Fibroblast of lung (primary cell): ENCODE measurements around the gene KCNAB2. TPM values are rescaled to one million over a fixed set of nuclear protein-coding genes. Genes with fewer than 3 reads are reported as not detected.

ENCODE experiments used
- DNase-seq, 2 donors: peaks; one replicate each; pipeline versions ENCODE4 v3.0.0 to v3.0.0-alpha.2; 2010; ENCODE audit warnings: low read depth in 2 of 2
- H2AFZ ChIP-seq: 2 replicates; pipeline ENCODE4 v1.5.1; 2012; ENCODE audit warnings: low read length, control low read depth, inconsistent platforms
- H3K27ac ChIP-seq: 2 replicates; pipeline ENCODE4 v1.5.1; 2011; ENCODE audit warnings: low read length, control low read depth; ENCODE audit not compliant: insufficient read depth
- H3K27me3 ChIP-seq: 2 replicates; pipeline ENCODE4 v1.5.1; 2011; ENCODE audit warnings: mild to moderate bottlenecking, low read length; ENCODE audit not compliant: control insufficient read depth, insufficient read depth
- H3K36me3 ChIP-seq: 2 replicates; pipeline ENCODE4 v1.5.1; 2011; ENCODE audit warnings: low read length; ENCODE audit not compliant: control insufficient read depth, insufficient read depth
- H3K4me1 ChIP-seq: 2 replicates; pipeline ENCODE4 v1.5.1; 2011; ENCODE audit warnings: low read length; ENCODE audit not compliant: control insufficient read depth, insufficient read depth; ENCODE audit errors: extremely low read depth
- H3K4me2 ChIP-seq: 2 replicates; pipeline ENCODE4 v1.5.1; 2011; ENCODE audit warnings: low read length, control low read depth; ENCODE audit not compliant: insufficient read depth; ENCODE audit errors: extremely low read depth
- H3K4me3 ChIP-seq, 4 experiments: fragments of 200-600 bp in 1 of 4; sonication (generic) in 1 of 4; replicated peaks in 1 of 4; 2 replicates each; pipeline ENCODE4 v1.5.1; 2011 to 2016; ENCODE audit warnings: low read length in 4 of 4, low read depth in 3 of 4, mild to moderate bottlenecking in 3 of 4, control low read depth in 2 of 4, inconsistent platforms in 1 of 4, mixed read lengths in 1 of 4; ENCODE audit not compliant: insufficient read depth in 1 of 4; ENCODE audit errors: control extremely low read depth in 1 of 4
- H3K79me2 ChIP-seq: 2 replicates; pipeline ENCODE4 v1.5.1; 2012; ENCODE audit warnings: mild to moderate bottlenecking, low read length, inconsistent platforms; ENCODE audit not compliant: control insufficient read depth, insufficient read depth
- H3K9ac ChIP-seq: 2 replicates; pipeline ENCODE4 v1.5.1; 2011; ENCODE audit warnings: mild to moderate bottlenecking, low read length, control low read depth; ENCODE audit not compliant: insufficient read depth
- H3K9me3 ChIP-seq: 2 replicates; pipeline ENCODE4 v1.5.1; 2012; ENCODE audit warnings: low read depth, low read length; ENCODE audit not compliant: control insufficient read depth, insufficient read depth
- H4K20me1 ChIP-seq: 2 replicates; pipeline ENCODE4 v1.5.1; 2011; ENCODE audit warnings: low read length; ENCODE audit not compliant: control insufficient read depth, insufficient read depth; ENCODE audit errors: extremely low read depth
- CTCF ChIP-seq, 2 donors: IDR thresholded peaks in 1 of 2; conservative IDR thresholded peaks in 1 of 2; 1 replicate in 1 of 2; 2 replicates in 1 of 2; pipeline ENCODE4 v1.5.1; 2011 to 2012; ENCODE audit warnings: low read length in 2 of 2, control low read depth in 1 of 2, inconsistent platforms in 1 of 2, low read depth in 1 of 2, mild to moderate bottlenecking in 1 of 2
- EZH2 ChIP-seq: IDR thresholded peaks from 2 replicates; pipeline ENCODE4 v1.5.1; 2012; ENCODE audit warnings: low read length, control low read depth, mild to moderate bottlenecking; ENCODE audit errors: missing control alignments
- polyA plus RNA-seq, 2 donors: library from polyadenylated mRNA; depleted of rRNA in 1 of 2; stranded (reverse) in 1 of 2; unstranded in 1 of 2; fragments of >200 nt; gene quantifications; 2 replicates each; pipeline ENCODE4 v1.2.1, GENCODE V29; 2011 to 2012; ENCODE audit warnings: missing spikeins in 1 of 2
- total RNA-seq: library from RNA; depleted of rRNA; stranded (reverse); fragments of >200 nt; gene quantifications from 2 replicates; pipeline ENCODE4 v1.2.1, GENCODE V29; 2014

Gene KCNAB2
- total and polyA plus RNA-seq, 2 donors (not counting 1 experiment from before 2014, with no cell fraction given), result 2.2 to 2.5 TPM

- Histone ChIP-seq H3K79me2 (no peaks in the 10 kb centered on the region), H3K36me3 (no peaks in the 10 kb centered on the region), H2AFZ (no peak overlapping the region), H3K4me1 (no peaks in the 10 kb centered on the region), H4K20me1 (no peaks in the 10 kb centered on the region), H3K4me3 (no peak overlapping the region), H3K9me3 (no peaks in the 10 kb centered on the region), H3K27ac (no peak overlapping the region), H3K9ac (no peak overlapping the region), H3K27me3 (no peaks in the 10 kb centered on the region), H3K4me2 (no peak overlapping the region)
- TF ChIP-seq EZH2, result no peak
- no peak for TF ChIP-seq CTCF (conservative IDR thresholded peaks at IDR 0.05 in 1 of 2, IDR thresholded peaks at IDR 0.05 in 1 of 2; ENCODE audit: low read depth in 1 of 2, low read length in 2 of 2)
- no peak for DNase-seq
Observed at GRCh38 chr1:6107409-6108356, 62.0 kb downstream of the KCNAB2 start.

- no peaks in the 10 kb centered on the region for H3K4me1 ChIP-seq
- no peaks in the 10 kb centered on the region for H3K36me3 ChIP-seq
- H3K9ac ChIP-seq, result no peak overlapping the region
- no peak overlapping the region for H3K4me3 ChIP-seq
- H3K27ac ChIP-seq, result no peak overlapping the region
- no peak overlapping the region for H3K4me2 ChIP-seq
- H4K20me1 ChIP-seq, result no peaks in the 10 kb centered on the region
- no peaks in the 10 kb centered on the region for H3K9me3 ChIP-seq
- TF ChIP-seq EZH2 (no peak), CTCF (conservative IDR thresholded peaks at IDR 0.05 in 1 of 2, IDR thresholded peaks at IDR 0.05 in 1 of 2; ENCODE audit: low read depth in 1 of 2, low read length in 2 of 2) (no peak)
- H3K27me3 ChIP-seq, result no peaks in the 10 kb centered on the region
- H3K79me2 ChIP-seq, result no peaks in the 10 kb centered on the region
- no peak overlapping the region for H2AFZ ChIP-seq
- DNase-seq, result no peak
Observed at GRCh38 chr1:6108476-6108875, 62.8 kb downstream of the KCNAB2 start.

- H3K9ac ChIP-seq, result no peak overlapping the region
- H3K27me3 ChIP-seq, result no peaks in the 10 kb centered on the region
- no peaks in the 10 kb centered on the region for H3K9me3 ChIP-seq
- no peaks in the 10 kb centered on the region for H3K36me3 ChIP-seq
- H4K20me1 ChIP-seq, result no peaks in the 10 kb centered on the region
- DNase-seq, result peak; percentile 14 to 27
- no peak overlapping the region for H3K4me2 ChIP-seq
- no peak overlapping the region for H3K27ac ChIP-seq
- no peak overlapping the region for H2AFZ ChIP-seq
- H3K4me3 ChIP-seq, result no peak overlapping the region
- H3K4me1 ChIP-seq, result no peaks in the 10 kb centered on the region
- peak; percentile 23 to 28 for TF ChIP-seq CTCF (conservative IDR thresholded peaks at IDR 0.05 in 1 of 2, IDR thresholded peaks at IDR 0.05 in 1 of 2; ENCODE audit: low read depth in 1 of 2, low read length in 2 of 2)
- TF ChIP-seq EZH2, result no peak
- H3K79me2 ChIP-seq, result no peaks in the 10 kb centered on the region
Observed at GRCh38 chr1:6108937-6109614, 63.4 kb downstream of the KCNAB2 start.
